RWPE1 (cell line): ENCODE results near the gene SRCAP.
"Not testable (repeated sequence)": the region's sequence is repeated elsewhere in the genome, so short reads cannot be mapped to it uniquely, and the experiment has no call there.

Experiments
- CTCF ChIA-PET: fragments of 350-600 bp; sonication (Branson Sonifier 250); formaldehyde crosslinking; extraction: SDS; loops from one replicate; lab custom pipeline; 2021; lab: Yijun Ruan, JAX
- POLR2A ChIA-PET: fragments of 400-600 bp; formaldehyde crosslinking; extraction: SDS; loops from one replicate; lab custom pipeline; 2020; ENCODE audit warnings: antibody characterized with exemption; ENCODE audit not compliant: low non-redundant PET; lab: Yijun Ruan, JAX
- DNase-seq: peaks from one replicate; pipeline ENCODE4 v3.0.0; 2012; ENCODE audit warnings: low spot score
- H3K27ac ChIP-seq: fragments of 450-650 bp; 2 replicates; pipeline ENCODE4 v1.5.1; 2017
- TF ChIP-seq, protein P1 (sequence below): fragments of 450-650 bp; conservative IDR thresholded peaks from 2 replicates; pipeline ENCODE4 v1.5.1; 2017; ENCODE audit warnings: low read depth, mild to moderate bottlenecking

Gene SRCAP

DNA sequence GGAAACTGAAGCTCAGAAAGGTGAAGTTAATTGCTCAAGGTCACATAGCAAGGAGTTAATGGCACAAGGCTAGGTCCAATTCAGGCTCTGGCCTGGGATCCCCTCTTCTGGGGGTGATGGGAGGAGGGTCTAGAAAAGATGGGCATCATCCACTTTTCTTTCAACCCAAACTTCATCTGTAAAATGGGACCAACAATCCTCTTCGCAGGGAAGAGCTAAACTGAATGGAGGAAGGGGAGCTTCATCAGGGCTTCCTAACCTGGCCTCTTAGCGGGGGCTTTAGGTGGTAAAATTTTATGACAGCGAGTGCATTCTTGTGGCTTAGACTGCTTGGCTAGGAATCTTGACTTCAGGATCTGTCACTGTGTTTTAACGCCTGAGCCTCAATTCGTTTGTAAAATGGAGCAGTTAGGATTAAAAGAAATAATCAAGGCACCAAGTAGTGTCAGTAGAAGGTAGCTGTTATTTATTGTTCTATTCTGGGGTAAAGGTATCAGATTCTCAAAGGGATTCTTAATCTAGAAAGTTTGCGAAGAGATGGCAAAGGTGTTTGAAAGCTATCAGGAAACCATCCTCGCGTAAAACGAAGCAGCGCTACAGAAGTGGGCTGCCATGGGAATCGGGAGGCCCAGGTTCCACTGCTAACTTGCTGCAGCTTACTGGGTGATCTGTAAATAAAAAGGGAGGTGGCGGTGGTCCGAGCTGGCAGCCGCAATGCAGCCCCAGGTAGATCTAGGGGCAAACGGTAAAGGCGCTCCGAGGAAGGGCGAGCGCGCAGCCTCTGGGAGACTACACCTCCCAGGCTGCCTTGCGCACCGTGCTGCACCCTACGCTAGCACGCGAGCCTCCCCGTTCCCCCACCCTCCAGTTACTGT, 1.5 kb upstream of the SRCAP start:
- CTCF ChIA-PET = interaction anchor here (0.7 kb wide), 1 partner anchor 14 kb away, joined by 4 read pairs; no protein-coding TSS in a partner anchor
- TF ChIP-seq, protein P1, sequence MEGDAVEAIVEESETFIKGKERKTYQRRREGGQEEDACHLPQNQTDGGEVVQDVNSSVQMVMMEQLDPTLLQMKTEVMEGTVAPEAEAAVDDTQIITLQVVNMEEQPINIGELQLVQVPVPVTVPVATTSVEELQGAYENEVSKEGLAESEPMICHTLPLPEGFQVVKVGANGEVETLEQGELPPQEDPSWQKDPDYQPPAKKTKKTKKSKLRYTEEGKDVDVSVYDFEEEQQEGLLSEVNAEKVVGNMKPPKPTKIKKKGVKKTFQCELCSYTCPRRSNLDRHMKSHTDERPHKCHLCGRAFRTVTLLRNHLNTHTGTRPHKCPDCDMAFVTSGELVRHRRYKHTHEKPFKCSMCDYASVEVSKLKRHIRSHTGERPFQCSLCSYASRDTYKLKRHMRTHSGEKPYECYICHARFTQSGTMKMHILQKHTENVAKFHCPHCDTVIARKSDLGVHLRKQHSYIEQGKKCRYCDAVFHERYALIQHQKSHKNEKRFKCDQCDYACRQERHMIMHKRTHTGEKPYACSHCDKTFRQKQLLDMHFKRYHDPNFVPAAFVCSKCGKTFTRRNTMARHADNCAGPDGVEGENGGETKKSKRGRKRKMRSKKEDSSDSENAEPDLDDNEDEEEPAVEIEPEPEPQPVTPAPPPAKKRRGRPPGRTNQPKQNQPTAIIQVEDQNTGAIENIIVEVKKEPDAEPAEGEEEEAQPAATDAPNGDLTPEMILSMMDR = no peak
- DNase-seq = peak; percentile 97
- POLR2A ChIA-PET = no interaction called here
- peak overlapping the region; percentile 97 for H3K27ac ChIP-seq

DNA sequence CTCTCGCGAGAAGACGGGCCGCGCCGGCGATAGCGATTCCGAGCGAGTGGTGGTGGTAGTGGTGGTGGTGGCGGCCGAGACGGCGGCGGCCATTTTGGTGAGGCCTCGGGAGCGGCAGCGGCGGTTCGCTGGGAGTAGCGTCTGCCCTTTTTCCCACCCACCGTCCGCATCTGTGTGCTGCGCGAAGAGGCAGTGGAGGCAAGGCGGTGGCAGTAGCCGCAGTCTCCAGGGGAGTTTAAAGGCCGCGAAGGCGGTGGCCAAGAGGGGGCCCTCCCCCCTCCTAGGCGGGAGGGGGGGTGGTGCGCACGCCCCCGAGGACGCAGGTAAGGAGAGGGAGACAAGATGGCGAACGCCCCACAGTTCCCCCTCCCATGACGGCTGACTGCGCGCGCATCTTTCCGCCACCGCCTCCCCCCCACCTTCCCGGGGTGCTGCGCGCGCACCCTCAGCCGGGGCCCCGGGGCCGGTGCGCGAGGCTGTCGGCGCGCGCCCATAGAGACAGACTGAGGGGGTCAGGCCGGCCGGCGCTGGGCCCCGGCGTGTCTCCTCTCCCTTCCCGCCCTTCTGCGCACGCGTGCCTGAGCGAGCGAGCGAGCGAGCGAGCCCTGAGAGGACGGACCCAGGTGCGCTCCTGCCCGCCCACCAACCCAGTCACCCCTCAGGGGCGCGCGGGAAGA, 694 bp upstream of the SRCAP start:
- ChIA-PET CTCF (no interaction called here), POLR2A (no interaction called here)
- peak; percentile 99 for DNase-seq
- TF ChIP-seq, protein P1 = no peak
- peak overlapping the region; percentile 97 for H3K27ac ChIP-seq

DNA sequence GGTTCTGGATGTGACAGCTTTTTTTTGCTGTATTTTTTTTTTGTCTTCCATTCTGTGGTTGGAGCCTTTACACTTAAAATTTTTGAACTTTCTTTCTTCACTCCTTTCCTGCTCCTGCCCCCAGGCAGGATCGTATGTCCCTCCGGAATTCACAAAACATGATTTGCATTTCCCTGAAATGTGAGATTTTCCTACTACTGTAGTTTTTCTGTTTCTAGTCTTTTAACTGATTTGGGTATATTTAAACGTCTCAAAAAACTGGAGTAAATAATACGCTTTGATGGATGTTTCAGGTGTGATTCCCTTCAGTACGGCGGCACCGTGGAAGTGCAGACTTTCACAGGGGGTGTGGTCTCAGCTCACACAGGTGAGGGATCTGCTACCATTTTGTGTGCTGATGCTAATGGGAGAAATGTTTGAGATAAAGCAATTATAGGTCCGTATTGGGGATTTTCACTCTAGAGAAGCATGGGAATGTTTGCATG, 686 bp downstream of the SRCAP start:
- TF ChIP-seq, protein P1 = no peak
- ChIA-PET CTCF (no interaction called here), POLR2A (no interaction called here)
- H3K27ac ChIP-seq = peak overlapping the region; percentile 97
- DNase-seq = no peak

DNA sequence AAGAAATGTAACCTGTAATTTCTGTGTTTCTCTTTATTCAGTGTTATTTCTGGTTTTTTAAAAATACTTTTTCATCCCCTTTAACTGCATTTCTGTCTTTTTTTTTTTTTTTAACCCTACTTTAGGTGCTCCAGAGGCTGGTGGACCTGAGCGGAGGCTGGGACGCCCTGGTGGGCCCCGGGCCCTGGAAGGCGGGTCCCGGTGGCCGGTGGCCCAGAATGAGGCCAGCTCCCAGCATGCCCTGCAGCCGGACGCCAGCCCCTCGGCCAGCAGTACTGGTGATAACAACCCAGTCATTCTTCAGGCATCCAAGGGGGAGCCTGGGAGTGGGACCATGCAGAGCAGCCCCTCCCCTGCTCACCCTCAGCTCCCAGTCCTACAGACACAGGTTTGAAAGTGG, 1.5 kb downstream of the SRCAP start:
- DNase-seq = no peak
- no peak overlapping the region for H3K27ac ChIP-seq
- TF ChIP-seq, protein P1 = no peak
- CTCF ChIA-PET = no interaction called here
- POLR2A ChIA-PET = no interaction called here

DNA sequence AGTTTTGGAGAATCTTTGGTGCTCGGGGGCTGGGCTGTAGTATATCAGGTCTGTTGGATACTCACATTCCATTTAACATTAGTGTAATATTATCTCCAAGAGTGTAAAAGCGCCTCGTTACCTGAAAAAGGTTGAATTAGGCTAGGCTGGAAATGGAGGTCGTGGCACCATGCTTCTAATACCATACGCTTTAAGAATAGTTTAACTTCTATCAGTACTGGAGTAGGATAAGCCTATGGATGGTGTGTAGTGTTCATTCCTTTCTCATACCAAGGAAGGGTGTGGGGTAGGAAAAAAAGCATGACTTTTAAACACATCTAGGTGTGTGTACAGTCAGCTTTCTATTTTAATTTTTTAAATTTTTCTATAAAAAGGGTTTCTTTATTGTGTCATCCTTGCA, 2.0 kb downstream of the SRCAP start:
- DNase-seq = no peak
- CTCF ChIA-PET = no interaction called here
- no peak overlapping the region for H3K27ac ChIP-seq
- POLR2A ChIA-PET = interaction anchor here (0.7 kb wide), 1 partner anchor 15 kb away, joined by 3 read pairs; no protein-coding TSS in a partner anchor
- TF ChIP-seq, protein P1 = no peak

DNA sequence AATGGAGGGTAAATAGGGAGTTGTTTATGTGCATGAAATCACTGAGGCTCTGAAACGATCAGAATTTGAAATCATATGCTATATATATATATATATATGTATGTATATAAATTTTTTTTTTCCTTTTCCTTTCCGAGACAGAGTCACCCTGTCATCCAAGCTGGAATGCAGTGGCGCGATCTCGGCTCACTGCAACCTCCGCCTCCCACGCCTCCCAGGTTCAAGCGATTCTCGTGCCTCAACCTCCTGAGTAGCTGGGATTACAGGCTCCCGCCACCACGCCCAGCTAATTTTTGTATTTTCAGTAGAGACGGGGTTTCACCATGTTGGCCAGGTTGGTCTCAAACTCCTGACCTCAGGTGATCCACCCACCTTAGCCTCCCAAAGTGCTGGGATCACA, 4.1 kb downstream of the SRCAP start:
- ChIA-PET POLR2A (interaction anchor here (0.5 kb wide), 1 partner anchor 47 kb away, joined by 3 read pairs; no protein-coding TSS in a partner anchor), CTCF (interaction anchor here (0.6 to 0.7 kb wide), 2 partner anchors 45 to 54 kb away, joined by 3 read pairs; no protein-coding TSS in a partner anchor)
- not testable (repeated sequence) for DNase-seq, H3K27ac ChIP-seq

DNA sequence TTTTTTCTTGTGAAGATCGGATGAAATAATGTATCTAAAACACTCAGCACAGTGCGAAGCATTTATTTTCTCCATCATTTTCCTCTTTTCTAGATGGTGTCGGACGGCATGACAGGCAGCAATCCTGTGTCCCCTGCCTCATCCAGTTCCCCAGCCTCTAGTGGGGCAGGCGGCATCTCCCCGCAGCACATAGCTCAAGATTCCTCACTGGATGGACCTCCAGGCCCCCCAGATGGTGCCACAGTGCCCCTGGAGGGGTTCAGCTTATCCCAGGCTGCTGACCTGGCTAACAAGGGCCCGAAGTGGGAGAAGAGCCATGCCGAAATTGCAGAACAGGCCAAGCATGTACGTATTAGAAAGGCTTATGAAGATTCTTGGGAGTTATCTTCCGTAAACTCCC, 5.0 kb downstream of the SRCAP start:
- no peak overlapping the region for H3K27ac ChIP-seq
- DNase-seq = no peak
- ChIA-PET CTCF (no interaction called here), POLR2A (no interaction called here)
- TF ChIP-seq, protein P1 = no peak
